Testis (tissue), 3 donors: ENCODE measurements around the gene TTC19. TPM values are rescaled to one million over a fixed set of nuclear protein-coding genes. Genes with fewer than 3 reads are reported as not detected.

ENCODE experiments used
- DNase-seq: peaks from one replicate; pipeline ENCODE4 v3.0.0-alpha.2; 2019
- H3K27ac ChIP-seq, 2 donors: fragments of 200-600 bp; sonication (generic); one replicate each; pipeline ENCODE4 v1.5.1; 2019
- H3K27me3 ChIP-seq: fragments of 200-600 bp; sonication (generic); one replicate; pipeline ENCODE4 v1.5.1; 2019
- H3K36me3 ChIP-seq: fragments of 200-600 bp; sonication (generic); one replicate; pipeline ENCODE4 v1.5.1; 2017; ENCODE audit warnings: low read depth; ENCODE audit errors: missing control alignments
- H3K4me1 ChIP-seq: fragments of 200-600 bp; sonication (generic); one replicate; pipeline ENCODE4 v1.5.1; 2019
- H3K4me3 ChIP-seq, 2 donors: fragments of 200-600 bp; sonication (generic); one replicate each; pipeline ENCODE4 v1.5.1; 2017 to 2019
- H3K9me3 ChIP-seq: fragments of 200-600 bp; sonication (generic); one replicate; pipeline ENCODE4 v1.5.1; 2017
- POLR2A ChIP-seq: fragments of 450-650 bp; IDR thresholded peaks from one replicate; pipeline ENCODE4 v1.6.1; 2017; ENCODE audit warnings: antibody characterized with exemption, mild to moderate bottlenecking, moderate library complexity
- WGBS, 2 donors: methylation state at CpG; one replicate each; pipeline ENCODE4 v1.1.5; 2018; 5-methylcytosine and 5-hydroxymethylcytosine counted together
- intact Hi-C: fragments of 100-400 bp; cut with DNase I; formaldehyde crosslinking; loops from one replicate; pipeline ENCODE4 v1.15.1; 2023; ENCODE audit warnings: low total_unique reads
- polyA plus RNA-seq: library from polyadenylated mRNA; stranded (reverse); fragments of 350-450 nt; fragmentation: Illumina TruSeq; extraction: RNeasy Lipid Tissue Mini Kit (QIAGEN cat#74804); gene quantifications from one replicate; pipeline ENCODE4 v1.2.3, GENCODE V29; 2014; ENCODE audit warnings: low read depth, low replicate concordance; ENCODE audit not compliant: insufficient read depth
- total RNA-seq, 2 donors: library from RNA; depleted of rRNA; stranded (reverse); fragments of >200 nt; gene quantifications; one replicate each; pipeline ENCODE4 v1.2.3, GENCODE V29; 2016
- TF ChIP-seq, protein P1 (sequence below), 3 experiments: fragments of 450-650 bp in 2 of 3; fragments of 200-600 bp in 1 of 3; sonication (generic) in 1 of 3; IDR thresholded peaks; one replicate each; pipeline ENCODE4 v1.5.1; 2016 to 2019; ENCODE audit warnings: antibody characterized with exemption in 3 of 3, mild to moderate bottlenecking in 2 of 3, moderate library complexity in 1 of 3

The TTC19 gene
- total and polyA plus RNA-seq, 3 donors from 2014 or later: 17.8 to 91.2 (median 74.1) TPM

GRCh38 chr17:15967706-15968399, 31.8 kb upstream of the TTC19 start:
- no peak for DNase-seq
- intact Hi-C loops: no loop called here
- no peak overlapping the region for H3K27ac ChIP-seq
- no peaks in the 10 kb centered on the region for H3K9me3 ChIP-seq
- H3K27me3 ChIP-seq: no peaks in the 10 kb centered on the region
- no peak overlapping the region for H3K4me3 ChIP-seq
- no peak for TF ChIP-seq POLR2A
- TF ChIP-seq, protein P1, sequence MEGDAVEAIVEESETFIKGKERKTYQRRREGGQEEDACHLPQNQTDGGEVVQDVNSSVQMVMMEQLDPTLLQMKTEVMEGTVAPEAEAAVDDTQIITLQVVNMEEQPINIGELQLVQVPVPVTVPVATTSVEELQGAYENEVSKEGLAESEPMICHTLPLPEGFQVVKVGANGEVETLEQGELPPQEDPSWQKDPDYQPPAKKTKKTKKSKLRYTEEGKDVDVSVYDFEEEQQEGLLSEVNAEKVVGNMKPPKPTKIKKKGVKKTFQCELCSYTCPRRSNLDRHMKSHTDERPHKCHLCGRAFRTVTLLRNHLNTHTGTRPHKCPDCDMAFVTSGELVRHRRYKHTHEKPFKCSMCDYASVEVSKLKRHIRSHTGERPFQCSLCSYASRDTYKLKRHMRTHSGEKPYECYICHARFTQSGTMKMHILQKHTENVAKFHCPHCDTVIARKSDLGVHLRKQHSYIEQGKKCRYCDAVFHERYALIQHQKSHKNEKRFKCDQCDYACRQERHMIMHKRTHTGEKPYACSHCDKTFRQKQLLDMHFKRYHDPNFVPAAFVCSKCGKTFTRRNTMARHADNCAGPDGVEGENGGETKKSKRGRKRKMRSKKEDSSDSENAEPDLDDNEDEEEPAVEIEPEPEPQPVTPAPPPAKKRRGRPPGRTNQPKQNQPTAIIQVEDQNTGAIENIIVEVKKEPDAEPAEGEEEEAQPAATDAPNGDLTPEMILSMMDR (IDR thresholded peaks at IDR 0.05): no peak
- H3K36me3 ChIP-seq: no peaks in the 10 kb centered on the region
- 85 to 88% methylated on average over 10 to 11 of the region's 11 CpGs for WGBS, 2 donors
- no peaks in the 10 kb centered on the region for H3K4me1 ChIP-seq

DNA sequence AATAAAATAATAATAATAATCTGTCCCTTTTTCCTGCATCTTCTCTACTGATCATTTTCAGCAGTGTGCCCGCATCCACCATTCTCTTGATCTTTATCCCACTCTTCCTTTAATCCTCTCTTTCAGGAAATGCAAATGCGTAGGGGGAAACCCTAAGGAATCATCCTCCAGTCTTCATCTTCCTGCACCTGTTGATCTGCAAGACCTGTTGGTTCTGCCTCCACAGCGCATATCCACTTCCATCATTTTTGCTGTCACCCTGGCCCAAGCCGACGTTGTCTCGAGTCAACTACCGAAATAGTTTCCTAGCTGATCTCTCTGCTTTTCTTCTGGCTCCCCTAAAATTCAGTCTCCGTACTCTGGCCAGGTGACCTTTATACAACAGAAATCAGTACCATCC, 30.2 kb upstream of the TTC19 start:
- DNase-seq: no peak
- Histone ChIP-seq H3K27ac (no peak overlapping the region), H3K36me3 (no peaks in the 10 kb centered on the region), H3K4me3 (no peak overlapping the region), H3K9me3 (no peaks in the 10 kb centered on the region), H3K27me3 (no peaks in the 10 kb centered on the region), H3K4me1 (no peaks in the 10 kb centered on the region)
- no peak for TF ChIP-seq POLR2A
- TF ChIP-seq, protein P1 (IDR thresholded peaks at IDR 0.05): no peak
- intact Hi-C loops: no loop called here
- WGBS, 2 donors: 94 to 95% methylated on average over 8 of the region's 8 CpGs

DNA sequence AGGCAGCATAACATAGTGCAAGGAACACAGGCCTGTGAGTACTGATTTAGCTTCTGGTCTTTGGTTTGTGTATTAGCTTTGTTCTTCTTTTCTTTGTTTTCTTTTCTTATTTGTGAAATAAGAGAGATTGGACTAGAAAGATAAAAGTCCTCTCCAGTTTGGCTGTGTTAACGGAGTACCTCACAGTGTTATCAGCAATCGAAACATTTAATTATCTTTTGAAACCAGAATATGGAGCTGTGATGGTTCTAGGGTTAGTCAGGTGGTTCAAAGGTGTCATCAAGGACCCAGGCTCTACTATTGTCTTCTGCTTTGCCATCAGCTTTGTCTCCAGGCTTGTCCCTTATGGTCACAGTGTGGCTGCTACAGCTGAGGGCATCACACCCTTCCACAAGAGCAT, 29.1 kb upstream of the TTC19 start:
- TF ChIP-seq, protein P1 (IDR thresholded peaks at IDR 0.05): no peak
- no peak for TF ChIP-seq POLR2A
- Histone ChIP-seq H3K9me3 (no peaks in the 10 kb centered on the region), H3K27me3 (no peaks in the 10 kb centered on the region), H3K4me1 (no peaks in the 10 kb centered on the region), H3K27ac (no peak overlapping the region), H3K4me3 (no peak overlapping the region), H3K36me3 (no peaks in the 10 kb centered on the region)
- WGBS, 2 donors: 75% methylated on average over 2 of the region's 2 CpGs
- DNase-seq: no peak
- intact Hi-C loops: no loop called here

GRCh38 chr17:15971098-15971678, 28.4 kb upstream of the TTC19 start:
- TF ChIP-seq, protein P1 (IDR thresholded peaks at IDR 0.05): no peak
- TF ChIP-seq POLR2A: no peak
- WGBS, 2 donors: 77 to 81% methylated on average over 5 of the region's 5 CpGs
- H3K27me3 ChIP-seq: no peaks in the 10 kb centered on the region
- H3K27ac ChIP-seq: no peak overlapping the region
- DNase-seq: no peak
- no peaks in the 10 kb centered on the region for H3K4me1 ChIP-seq
- no peaks in the 10 kb centered on the region for H3K36me3 ChIP-seq
- H3K9me3 ChIP-seq: no peaks in the 10 kb centered on the region
- H3K4me3 ChIP-seq: no peak overlapping the region
- intact Hi-C loops: no loop called here

GRCh38 chr17:15971882-15972281, 27.7 kb upstream of the TTC19 start:
- Histone ChIP-seq H3K36me3 (no peaks in the 10 kb centered on the region), H3K9me3 (no peaks in the 10 kb centered on the region), H3K4me3 (no peak overlapping the region), H3K27ac (no peak overlapping the region), H3K4me1 (no peaks in the 10 kb centered on the region), H3K27me3 (no peaks in the 10 kb centered on the region)
- WGBS, 2 donors: 94 to 96% methylated on average over 4 to 5 of the region's 5 CpGs
- TF ChIP-seq, protein P1 (IDR thresholded peaks at IDR 0.05): no peak
- no peak for TF ChIP-seq POLR2A
- DNase-seq: no peak
- intact Hi-C loops: no loop called here
